LHCN-M2 (cell line): Measurements from ENCODE around the gene OVOL2. TPM values are rescaled to one million over a fixed set of nuclear protein-coding genes. Genes with fewer than 3 reads are reported as not detected.

ENCODE experiments used
- DNase-seq: peaks from one replicate; pipeline ENCODE4 v3.0.0-alpha.2; 2012; ENCODE audit warnings: low read depth
- total RNA-seq: library from RNA; depleted of rRNA; stranded (reverse); fragments of >200 nt; gene quantifications from 2 replicates; pipeline ENCODE4 v1.2.3, GENCODE V29; 2014; rRNA removed

Gene OVOL2
- total RNA-seq, 1 experiment from 2014 or later = not detected

GRCh38 chr20:17985388-17986018 is 72.2 kb downstream of the OVOL2 start:
- DNase-seq = no peak

- no peak for DNase-seq
Observed at GRCh38 chr20:17976305-17976704, 81.4 kb downstream of the OVOL2 start.

Other genes with a start within 250 kb of the OVOL2 start
- gene SNX5, start 89.1 kb downstream of the OVOL2 start, total RNA-seq = 116 and 132 TPM in 2 replicates
- gene MGME1, start 88.9 kb downstream of the OVOL2 start, total RNA-seq = 29.3 and 42.6 TPM in 2 replicates
- 18.2 and 19.2 TPM in 2 replicates for gene KAT14, start 79.9 kb upstream of the OVOL2 start, total RNA-seq
- 19.9 and 24.0 TPM in 2 replicates for gene PET117, start 79.9 kb upstream of the OVOL2 start, total RNA-seq
- gene ZNF133, start 230.6 kb upstream of the OVOL2 start, total RNA-seq = 13.8 and 15.5 TPM in 2 replicates